AG09309 (cell line): ENCODE data around the gene ARAP3.
A peak's percentile ranks its signal among the peaks of the same experiment; 100 is the strongest.

Experiments
- DNase-seq: peaks from one replicate; pipeline ENCODE4 v3.0.0-alpha.2; 2010; ENCODE audit warnings: low read depth
- H3K4me3 ChIP-seq: 2 replicates; pipeline ENCODE4 v1.5.1; 2011; ENCODE audit warnings: mild to moderate bottlenecking, low read depth, low read length, moderate library complexity; ENCODE audit not compliant: control insufficient read depth
- CTCF ChIP-seq: IDR thresholded peaks from 2 replicates; pipeline ENCODE4 v1.5.1; 2011; ENCODE audit warnings: mild to moderate bottlenecking, low read depth, low read length, inconsistent platforms; ENCODE audit not compliant: insufficient read depth, control insufficient read depth; ENCODE audit errors: missing control alignments

Gene ARAP3

GRCh38 chr5:141623611-141624010 lies 58.4 kb downstream of the ARAP3 start:
- H3K4me3 ChIP-seq, result no peak overlapping the region
- DNase-seq, result no peak
- TF ChIP-seq CTCF, result no peak

- TF ChIP-seq CTCF, result no peak
- H3K4me3 ChIP-seq, result no peak overlapping the region
- no peak for DNase-seq
Measured at GRCh38 chr5:141623186-141623585, 58.8 kb downstream of the ARAP3 start.

GRCh38 chr5:141618804-141619554 lies 63.1 kb downstream of the ARAP3 start, which contains the start of gene DIAPH1:
Gene DIAPH1, minus strand, starts transcription at chr5:141619000. Its CDS starts 86 bp downstream, at chr5:141618914.
- peak; percentile 67 for DNase-seq
- TF ChIP-seq CTCF, result peak; percentile 95
- peak within 1 kb of the TSS; percentile 63 for H3K4me3 ChIP-seq

- no peak for DNase-seq
- H3K4me3 ChIP-seq, result peak overlapping the region; percentile 63
- no peak for TF ChIP-seq CTCF
Measured at GRCh38 chr5:141618030-141618803, 63.8 kb downstream of the ARAP3 start.

GRCh38 chr5:141617682-141618029 lies 64.4 kb downstream of the ARAP3 start:
- DNase-seq, result no peak
- H3K4me3 ChIP-seq, result peak overlapping the region; percentile 63
- TF ChIP-seq CTCF, result no peak

- no peak for DNase-seq
- no peak overlapping the region for H3K4me3 ChIP-seq
- no peak for TF ChIP-seq CTCF
Measured at GRCh38 chr5:141617128-141617527, 64.9 kb downstream of the ARAP3 start.
